NCI-H2196 (cell line): ENCODE measurements around the gene FGD3.
"Not testable (repeated sequence)": the region's sequence is repeated elsewhere in the genome, so short reads cannot be mapped to it uniquely, and the experiment has no call there.

Experiments used
- DNase-seq: peaks from one replicate; lab custom pipeline; 2025; ENCODE audit not compliant: unreplicated experiment; lab: John Stamatoyannopoulos, UW

The FGD3 gene

DNA sequence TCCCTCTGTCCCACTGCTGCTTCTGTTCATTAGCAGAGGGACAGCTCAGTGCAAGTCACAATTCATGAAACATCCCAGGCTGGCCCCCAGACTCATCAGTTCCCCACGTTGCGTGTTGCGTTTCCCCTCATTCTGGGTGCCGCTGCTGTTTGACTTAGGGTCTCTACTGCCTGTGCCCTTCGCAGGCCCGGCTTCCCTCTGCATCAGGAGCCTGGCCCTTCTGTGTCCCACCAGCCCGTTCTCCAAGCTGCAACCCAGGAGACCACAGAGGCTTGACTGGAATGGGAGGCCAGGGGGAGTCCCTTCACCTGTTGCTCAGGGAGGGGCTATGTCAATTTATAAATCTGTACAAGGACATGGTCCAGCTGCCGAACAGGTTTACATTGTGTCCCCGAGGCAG lies 57.2 kb downstream of the FGD3 start:
- DNase-seq = no peak

DNA sequence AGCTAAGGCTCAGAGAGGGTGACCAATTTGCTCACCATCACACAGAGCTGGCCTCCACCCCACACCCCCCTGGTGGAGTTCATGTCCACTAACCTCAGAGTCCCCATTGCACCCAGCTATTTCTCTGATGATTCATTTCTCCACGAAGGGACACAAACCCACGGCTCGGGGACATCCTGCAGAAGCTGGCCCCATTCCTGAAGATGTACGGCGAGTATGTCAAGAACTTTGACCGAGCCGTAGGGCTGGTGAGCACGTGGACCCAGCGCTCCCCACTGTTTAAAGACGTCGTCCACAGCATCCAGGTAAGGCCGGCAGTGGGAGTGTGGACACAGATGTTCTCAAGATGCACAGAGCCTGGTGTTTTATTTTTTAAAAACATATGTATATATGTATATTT lies 58.6 kb downstream of the FGD3 start:
- DNase-seq = no peak

DNA sequence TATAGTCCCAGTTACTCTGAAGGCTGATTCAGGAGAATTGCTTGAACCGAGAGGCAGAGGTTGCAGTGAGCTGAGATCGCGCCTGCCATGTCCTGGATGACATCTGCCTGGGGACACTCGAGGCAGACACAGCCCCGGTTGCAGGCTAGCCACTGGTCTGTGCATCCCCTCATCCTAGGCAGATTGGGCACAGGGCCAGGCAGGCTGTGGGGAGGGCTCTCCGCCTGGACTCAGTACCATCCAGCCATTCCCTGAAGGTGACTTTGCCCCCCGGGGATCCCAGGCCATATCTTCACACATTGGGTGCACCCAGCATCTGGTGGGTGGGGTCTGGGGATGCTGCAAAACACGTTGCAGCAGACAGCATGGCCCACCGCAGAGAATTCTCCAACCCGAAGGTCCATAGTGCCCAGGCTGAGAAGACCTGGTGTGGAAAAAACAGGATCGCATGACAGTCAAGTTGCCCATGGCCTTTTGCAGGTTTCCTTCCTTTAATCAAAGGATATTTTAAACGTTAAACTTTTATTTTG lies 60.3 kb downstream of the FGD3 start:
- DNase-seq = no peak

DNA sequence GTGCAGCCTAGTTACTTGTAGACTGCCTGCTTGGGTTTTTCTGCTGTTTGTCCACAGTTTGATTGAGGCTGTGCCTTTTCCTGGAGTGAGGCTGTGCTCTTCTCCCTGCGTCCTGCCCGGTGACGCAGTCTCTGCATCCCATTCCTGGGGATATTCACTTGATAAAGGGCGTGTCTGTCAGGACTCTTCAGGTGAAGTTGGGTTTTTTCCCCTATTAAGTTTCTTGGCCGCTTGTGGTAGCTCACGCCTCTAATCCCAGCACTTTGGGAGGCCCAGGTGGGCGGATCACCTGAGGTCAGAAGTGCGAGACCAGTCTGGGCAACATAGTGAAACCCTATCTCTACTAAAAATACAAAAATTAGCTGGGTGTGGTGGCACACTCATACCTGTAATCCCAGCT lies 61.1 kb downstream of the FGD3 start:
- no peak for DNase-seq

DNA sequence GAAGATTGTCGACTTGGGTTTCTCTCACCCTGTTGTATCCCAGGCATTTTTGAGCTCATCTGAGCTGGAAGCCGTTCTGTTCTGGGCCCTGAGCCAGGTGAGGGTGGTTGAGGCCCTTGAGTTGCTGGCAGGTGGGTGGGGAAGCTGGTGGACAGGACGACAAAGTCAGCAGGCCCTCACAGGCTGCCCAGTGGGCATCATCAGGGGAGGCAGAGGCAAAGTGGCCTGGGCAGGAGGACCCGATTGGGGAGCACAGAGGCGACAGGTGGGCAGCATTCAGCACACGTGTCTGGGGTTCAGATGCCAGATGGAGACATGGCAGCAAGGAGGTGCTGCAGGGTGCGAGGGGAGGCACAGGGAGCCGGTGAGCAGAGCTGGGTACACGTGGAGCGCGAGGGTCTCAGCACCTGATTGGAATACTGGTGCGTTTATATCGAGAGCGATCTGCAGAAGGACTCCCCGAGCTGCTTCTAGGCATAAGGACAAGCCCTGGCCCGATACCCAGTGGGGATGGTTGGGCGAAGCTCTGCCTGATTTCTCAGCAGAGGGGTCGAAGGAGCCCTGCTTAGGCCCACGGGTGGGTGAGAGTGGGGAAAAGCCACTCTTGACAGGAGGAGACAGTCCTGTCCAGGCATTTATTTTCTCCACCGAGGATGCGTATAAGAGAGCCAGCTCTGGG lies 62.2 kb downstream of the FGD3 start:
- peak; percentile 46 for DNase-seq

DNA sequence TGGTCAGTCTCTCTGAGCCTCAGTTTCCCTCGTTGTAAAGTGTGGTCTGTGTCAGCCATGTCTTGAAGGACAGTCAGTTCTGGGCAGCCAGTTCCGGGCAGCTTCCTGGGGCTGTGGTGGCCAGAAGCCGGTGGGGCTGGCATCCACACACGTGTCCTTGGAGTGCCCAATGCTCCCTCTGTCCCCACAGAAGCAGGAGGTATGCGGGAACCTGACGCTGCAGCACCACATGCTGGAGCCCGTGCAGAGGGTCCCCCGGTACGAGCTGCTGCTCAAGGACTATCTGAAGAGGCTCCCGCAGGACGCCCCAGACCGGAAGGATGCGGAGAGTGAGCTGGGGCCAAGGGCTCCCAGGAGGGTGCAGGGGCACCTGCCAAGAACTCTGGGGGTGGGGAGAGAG lies 62.7 kb downstream of the FGD3 start:
- DNase-seq = no peak

DNA sequence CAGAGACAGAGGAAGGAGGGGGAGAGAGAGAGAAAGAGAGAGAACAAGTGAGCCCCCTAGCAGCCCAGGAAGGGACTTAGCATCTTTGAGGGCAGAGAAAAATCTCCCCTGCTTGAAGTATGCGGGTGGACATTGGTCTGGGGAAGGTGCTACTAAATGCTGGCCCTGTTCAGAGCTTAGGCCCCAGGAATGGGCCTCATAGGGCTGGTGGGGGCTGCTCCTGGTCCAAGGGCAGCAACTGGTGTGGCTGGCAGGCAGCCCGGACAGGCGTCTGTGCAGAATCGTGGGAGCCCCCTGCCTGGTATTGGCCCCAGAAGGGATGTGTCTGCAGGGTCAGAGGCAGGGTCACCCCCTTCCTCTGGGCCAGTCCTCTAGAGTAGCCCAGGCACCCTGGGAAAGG lies 63.4 kb downstream of the FGD3 start:
- DNase-seq = no peak

DNA sequence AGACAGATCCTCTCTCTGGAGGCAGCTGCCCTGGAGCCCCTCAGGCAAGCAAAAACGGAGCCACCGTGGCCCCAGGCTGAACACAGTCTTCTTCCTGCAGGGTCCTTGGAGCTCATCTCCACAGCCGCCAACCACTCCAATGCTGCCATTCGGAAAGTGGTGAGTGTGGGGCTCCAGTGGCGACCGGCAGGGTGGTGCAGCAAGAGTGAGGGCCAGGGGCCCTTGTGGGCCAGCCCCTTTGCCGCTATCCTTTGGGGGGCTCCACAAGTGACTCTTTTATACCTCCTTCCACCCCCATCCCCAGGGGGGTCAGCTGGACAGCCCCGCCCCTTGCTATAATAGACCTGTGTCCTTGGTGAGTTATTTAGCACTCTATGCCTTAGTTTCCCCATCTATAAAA lies 63.8 kb downstream of the FGD3 start:
- DNase-seq = no peak

DNA sequence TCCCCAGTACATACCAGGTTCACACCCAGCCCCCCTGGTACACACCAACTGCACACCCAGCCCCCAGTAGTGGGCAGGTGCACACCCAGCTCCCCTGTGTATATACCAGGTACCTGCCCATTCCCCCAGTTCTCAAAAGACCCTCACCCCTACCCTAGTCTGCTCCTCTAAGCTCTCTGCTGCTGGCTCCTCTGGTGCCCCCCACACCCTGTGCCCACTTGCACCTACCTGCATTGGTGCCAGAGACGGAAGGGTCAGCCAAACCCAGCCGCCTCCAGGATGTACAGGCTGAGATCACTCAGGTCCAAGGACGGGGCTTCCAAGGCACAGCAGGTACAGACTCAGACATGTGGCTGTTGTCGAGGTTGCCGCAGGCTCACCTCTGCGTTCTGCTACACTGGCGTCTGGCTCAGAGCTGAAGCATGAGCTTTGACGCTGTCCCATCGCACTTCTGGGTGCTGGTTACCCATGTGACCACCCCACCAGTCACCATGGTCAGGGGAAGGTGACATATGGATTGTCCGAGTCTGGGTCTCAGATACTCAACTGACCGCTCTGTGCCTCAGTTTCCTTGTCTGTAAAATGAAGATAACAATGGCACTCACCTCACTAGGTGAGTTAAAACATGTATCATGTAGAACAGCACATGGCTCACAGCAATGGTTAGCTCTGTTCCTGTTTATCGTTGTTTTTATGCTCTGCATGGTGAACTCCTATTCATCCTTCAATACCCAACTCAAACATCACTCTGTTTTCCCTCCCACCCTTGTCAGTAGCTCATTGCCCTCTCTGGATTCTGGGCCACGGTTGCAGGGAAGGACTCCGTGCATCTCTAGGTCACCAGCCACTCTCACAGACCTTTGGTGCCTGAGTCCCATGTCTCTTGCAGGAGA lies 65.9 kb downstream of the FGD3 start:
- DNase-seq = no peak

DNA sequence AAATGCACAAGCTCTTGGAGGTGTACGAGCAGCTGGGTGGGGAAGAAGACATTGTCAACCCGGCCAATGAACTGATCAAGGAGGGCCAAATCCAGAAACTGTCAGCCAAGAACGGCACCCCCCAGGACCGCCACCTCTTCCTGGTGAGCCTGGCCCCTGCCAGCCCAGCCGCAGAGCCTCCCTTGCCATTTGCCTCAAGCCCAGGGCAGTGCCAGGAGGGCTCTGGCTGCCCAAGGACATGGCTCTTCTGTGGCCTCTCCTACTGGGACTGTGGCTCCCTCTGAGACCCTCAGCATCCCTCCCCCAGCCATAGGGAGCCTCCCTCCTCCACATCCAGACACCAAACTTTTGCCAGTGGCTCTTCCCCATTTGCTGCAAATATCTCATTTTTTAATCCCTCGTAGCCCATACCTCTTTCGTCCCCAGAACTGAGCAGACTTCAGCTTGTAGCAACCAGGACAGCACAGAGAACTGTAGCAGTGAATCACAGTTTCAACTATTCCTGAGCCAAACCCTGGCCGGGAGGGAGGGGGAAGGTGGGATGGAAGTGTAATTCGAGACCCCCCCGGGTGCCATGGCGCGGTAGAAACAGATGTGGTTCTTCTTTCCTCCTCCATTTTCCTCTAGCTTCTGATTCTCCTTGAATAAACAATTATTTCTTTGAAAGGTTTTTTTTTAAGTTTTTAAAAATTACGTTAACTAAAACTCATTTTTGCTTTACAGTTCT lies 66.7 kb downstream of the FGD3 start:
- no peak for DNase-seq

DNA sequence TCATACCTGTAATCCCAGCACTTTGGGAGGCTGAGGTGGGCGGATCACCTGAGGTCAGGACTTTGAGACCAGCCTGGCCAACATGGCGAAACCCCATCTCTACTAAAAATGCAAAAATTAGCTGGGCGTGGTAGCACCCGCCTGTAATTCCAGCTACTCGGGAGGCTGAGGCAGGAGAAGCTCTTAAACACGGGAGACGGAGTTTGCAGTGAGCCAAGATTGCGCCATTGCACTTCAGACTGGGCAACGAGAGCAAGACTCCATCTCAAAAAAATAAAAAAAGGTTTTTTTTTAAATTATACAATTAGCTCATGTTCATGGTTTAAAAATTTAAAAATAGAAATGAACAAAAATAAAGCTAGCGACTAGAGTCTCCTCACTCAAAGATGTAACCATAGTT lies 67.9 kb downstream of the FGD3 start:
- not testable (repeated sequence) for DNase-seq

DNA sequence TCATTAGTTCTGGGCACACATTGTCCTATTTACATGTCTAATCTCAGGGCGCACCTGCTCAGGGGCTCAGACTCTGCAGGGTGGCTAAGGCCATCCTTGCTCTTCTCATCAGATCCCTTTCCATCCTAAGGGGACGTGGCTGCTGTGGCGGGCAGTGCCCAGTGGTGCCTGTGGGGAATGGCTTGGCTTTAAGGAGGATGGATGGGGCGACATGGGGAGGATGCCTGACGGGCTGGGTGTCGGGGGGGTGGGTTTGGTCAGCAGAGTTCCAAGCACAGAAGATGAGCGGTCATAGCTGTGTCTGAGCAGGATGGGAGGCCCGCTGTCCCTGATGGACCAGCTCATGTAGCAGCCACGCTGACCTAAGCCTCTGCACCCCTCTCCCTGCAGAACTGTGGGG lies 70.3 kb downstream of the FGD3 start:
- no peak for DNase-seq

DNA sequence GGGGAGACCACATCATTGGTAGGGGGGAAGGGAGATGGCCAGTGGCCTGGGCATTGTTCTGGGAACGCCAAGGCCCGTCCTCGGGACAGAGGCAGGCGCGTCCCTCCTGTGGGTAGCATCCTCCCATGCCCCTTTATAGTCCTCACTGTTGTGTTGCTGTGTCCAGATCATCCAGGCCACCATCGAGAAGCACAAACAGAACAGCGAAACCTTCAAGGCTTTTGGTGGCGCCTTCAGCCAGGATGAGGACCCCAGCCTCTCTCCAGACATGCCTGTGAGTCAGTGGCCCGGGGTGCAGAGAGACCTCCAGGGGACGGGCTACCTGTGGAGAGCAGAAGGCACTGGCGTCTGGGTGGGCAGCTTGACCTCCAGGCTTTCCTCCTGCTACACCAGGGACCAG lies 72.8 kb downstream of the FGD3 start:
- no peak for DNase-seq

DNA sequence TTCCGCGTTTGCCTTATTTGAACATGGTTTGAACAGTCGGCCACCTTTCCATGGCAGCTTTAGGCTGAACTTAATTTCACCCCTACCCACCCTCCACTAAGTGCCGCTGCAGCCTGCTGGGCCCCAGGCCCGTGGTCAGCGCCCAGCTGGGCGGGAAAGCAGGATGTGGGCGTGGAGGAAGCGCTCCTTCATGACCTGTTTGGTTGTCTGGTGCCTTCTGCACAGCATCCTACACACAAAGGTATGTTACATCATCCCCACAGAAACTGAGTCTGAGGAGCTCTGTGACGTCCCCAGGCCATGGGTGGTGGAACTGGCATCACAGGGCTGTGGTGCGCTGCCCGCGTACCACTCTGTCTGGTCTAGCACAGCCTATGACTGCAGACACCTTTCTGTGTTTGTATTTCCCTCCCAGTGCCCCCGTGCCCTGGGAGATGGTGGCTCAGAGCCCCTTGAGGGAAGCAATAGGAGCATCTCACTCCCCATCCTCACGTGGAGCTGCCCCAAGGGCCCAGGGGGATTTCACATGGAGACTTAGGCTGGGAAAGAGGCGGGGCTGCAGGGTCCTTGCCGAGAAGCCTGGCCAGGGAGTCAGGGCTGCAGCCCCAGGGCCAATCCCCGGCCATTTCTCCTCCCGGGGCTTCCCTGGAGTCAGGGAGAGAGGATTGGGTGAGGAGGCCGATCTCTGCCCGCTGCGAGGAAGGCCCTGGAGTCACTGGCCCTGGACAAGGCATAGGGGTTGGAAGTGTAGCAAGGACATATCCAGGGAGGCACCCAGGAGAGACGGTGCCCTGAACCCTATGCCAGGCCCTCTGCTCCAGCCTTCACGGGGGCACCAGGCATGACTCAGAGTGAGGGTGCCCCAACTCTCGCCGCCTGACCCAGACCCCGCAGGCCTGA lies 73.7 kb downstream of the FGD3 start:
- DNase-seq = no peak

DNA sequence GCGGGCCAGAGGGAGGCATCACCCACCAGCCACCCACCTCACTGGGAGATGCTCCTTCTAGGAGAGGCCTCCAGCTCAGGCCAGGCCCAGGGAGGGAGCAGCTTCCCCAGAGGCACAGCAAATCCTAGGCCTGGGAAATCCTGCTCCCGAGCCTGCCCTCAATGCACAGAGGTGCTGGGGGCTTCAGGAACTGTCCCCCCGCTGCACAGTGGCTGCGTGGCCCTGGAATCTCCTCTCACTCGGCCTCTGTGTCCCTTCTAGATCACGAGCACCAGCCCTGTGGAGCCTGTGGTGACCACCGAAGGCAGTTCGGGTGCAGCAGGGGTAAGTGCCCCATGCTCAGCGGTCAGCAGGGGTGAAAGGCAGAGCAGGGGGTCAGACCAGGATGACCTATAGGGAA lies 74.7 kb downstream of the FGD3 start:
- DNase-seq = no peak

DNA sequence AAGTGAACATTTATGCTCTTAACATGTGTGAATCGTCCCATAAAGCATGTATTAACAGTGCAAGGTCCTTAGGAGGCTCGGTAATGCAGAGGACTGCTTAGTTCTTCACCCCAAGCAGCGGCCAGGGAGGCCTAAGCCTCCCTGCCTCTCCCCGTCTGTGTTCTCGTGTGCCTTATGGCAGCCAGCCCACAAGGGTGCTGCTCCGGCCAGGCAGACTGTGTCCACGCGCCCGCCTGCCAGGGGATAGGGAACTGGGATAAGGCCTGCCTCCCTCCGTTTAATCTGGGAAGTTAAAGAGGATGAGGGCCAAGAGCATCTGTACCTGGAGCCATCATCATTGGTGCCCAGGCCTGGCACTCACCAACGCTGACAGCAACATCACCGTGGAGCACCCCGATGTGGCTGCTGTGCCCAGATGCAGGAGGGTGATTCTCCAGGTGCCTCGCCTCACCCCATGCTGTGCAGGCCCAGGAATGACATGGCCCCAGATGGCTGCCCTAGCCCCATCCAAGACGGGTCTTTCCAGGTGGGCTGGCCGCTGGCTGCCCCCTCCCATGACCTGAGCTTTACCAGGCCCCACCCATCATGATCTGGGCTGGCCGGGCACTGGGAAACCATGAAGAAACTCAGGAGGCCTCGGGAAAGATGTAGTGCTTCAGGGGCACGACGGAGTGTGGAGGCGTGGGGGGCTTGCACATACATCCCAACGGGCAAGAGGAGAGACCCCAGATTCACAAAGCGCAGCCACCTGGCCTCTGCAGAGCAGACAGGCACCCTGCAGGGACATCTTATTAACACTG lies 75.6 kb downstream of the FGD3 start:
- DNase-seq = no peak

DNA sequence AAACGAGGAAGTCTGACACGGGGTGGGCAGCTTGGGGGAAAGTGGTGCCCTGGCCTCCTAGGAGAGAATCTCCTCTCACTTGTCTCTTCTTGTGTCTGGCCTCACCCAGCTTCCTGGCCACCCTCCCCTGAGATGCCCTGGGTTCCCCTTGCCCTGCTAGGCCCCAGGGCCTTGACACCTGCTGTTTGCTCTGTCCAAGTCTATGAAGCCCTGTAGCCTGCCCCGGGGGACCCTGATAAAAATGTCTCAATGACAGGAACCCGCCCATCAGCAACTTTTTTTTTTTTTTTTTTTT lies 76.1 kb downstream of the FGD3 start:
- DNase-seq = no peak

DNA sequence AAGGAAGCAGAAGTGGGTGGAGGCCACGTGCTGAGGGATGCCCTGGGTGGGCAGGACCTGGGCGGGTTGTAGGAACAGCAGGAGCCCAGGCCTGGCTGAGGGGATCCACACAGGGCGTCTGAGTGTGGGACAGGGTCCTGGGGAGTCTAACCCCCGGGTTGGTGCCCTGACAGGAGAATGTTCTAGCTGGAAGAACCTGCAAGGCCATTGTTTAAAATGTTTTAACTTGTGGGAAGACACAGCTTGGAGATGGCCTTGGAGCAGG lies 77.3 kb downstream of the FGD3 start:
- no peak for DNase-seq

DNA sequence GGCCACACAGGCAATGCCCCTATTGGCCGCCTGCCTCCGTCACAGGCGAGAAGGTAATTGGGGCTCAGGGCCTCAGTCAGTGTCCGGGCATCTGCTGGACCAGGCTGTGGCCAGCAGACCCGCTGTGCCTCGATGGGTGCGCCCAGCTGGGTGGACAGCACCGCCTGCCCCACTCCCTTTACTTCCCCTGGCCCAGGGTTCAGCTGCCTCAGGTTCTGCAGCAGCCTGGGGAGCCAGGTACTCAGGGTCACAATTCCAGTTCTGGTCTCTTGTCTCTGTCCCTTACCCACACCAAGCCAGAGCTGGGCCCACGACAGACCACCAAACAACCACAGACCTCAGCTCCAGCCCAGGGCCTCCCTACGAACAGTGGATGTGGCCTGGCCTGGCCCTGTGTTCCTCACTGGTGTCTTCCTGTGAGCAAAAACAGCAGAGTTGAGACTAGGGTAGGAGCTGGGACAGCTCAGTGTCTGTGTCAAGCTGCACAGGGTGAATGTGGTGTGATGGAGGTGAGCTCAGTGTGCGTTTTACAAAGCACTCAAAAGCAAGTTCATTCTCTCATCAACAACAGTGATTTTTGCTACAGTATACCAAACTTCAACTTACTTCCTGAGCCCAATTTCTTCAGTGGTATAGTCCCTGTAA lies 77.8 kb downstream of the FGD3 start:
- DNase-seq = no peak

DNA sequence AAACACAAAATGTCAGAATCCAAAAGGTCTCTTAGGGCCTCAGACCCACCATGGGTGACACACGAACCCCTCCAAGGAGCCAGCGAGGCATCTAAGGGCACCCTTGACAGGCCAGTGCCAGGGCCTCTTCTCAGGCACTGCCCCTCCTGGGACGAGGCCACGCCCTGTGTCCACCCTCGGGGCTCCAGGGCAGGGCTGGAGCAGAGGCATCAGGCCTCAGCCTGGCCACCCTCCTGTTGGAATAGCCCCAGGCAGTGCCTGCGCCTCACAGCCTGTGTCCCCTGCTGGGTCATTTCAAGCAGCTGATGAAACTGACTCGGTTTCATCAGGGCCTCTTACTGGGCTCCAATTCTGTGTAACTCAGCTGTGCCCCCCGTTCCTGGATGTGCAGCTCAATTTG lies 78.4 kb downstream of the FGD3 start:
- no peak for DNase-seq
